T follicular helper cell (primary cell): Measurements from ENCODE around the gene BRD7.

ENCODE experiments used
- DNase-seq: peaks from one replicate; pipeline ENCODE4 v3.0.0-alpha.2; 2020; ENCODE audit warnings: low read depth

The BRD7 gene

GRCh38 chr16:50303605-50304466 is 65.0 kb downstream of the BRD7 start:
- no peak for DNase-seq

- DNase-seq = no peak
Measured at GRCh38 chr16:50303041-50303604, 65.7 kb downstream of the BRD7 start.

DNA sequence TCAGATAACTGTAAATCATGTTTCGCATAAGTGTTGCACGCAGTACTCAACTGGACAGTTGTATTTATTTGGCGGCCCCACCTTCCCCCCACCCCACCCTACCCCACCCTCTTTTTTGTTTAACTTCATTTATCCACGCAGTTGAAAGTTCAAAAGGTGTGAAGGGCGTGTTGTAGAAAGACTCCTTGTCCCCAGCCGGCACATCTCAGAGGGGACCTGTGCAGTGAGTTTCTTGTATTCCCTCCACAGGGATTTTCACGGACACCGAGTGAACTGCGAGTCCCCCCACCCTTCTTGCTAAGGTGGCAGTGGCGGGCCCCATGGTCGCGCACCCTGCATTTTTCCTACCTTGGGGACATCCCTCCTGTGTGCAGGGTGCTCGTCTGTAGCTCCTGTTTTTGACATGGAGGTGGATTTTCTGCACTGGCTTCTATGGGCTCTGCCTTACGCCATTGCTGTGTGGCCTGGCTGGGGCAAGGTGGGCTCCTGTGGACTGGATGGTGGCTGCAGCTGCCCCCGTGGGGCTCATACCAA is 66.2 kb downstream of the BRD7 start:
- no peak for DNase-seq

DNA sequence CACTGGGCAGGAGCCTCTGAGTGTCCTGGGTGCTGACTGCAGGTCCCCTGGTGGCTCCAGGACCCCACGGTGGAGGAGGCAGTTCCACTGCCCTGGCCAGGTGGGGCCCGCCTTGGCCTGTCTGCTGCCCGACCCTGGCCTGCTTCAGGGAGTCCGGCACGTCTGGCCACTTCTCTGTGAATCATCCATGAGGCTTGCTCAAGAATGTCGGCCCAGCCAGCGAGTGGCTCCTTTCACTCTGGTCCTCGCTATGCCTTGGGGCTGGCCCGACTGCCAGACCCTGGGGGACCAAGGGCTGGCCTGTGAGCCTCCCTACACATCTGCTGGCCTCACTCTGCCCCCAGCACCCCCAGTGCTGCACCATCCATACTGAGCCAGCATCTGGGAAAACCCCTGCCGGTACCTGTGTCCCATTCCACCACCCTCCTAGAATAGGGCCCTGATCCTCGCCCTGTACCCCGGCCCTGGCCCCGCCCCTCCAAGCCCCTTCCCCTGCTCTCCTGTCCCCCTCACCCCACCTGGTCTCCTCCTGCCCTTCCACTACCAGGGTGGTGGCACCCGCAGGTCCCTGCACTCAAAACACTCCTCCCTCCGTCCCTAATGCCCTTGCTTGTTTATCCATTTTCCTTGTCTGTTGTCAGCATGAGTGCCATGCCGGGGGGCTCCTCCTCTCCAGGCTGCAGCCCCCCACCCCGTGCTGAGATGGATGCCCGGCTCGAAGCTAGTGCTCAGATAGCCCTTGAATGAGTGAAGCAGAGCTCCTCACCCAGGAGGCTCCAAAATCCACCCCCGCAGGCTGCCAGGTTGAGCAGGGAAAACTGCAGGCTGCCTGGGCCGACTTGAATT is 66.9 kb downstream of the BRD7 start:
- DNase-seq = no peak

DNA sequence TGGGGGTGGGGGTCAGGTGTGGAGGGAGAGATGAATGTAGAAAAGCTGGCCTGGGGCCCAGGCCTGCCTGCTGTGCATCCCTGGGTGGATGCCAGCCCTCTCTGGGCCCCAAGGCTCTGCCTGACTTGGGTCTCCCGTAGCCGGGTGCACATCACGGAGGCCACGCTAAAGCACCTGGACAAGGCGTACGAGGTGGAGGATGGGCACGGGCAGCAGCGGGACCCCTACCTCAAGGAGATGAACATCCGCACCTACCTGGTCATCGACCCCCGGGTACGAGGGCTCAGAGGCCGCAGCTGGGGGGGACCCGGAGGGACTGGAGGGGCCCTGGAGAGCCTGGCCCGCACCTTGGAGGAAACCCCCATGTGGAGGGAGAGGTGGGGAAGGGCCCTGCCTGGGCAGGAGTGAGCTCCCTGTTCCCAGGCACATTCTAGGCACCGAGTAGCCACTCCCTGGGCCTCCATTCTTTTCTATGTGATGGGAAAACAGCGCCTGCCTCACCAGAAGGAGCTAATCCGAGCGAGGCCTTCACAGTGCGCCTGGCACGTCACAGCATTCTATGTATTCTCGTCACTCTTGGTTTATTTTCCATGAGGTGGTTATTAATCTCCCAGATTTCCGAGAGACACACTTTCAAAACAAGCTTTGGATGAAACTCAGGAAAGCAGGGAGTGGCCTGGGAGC is 67.7 kb downstream of the BRD7 start:
- DNase-seq = no peak

DNA sequence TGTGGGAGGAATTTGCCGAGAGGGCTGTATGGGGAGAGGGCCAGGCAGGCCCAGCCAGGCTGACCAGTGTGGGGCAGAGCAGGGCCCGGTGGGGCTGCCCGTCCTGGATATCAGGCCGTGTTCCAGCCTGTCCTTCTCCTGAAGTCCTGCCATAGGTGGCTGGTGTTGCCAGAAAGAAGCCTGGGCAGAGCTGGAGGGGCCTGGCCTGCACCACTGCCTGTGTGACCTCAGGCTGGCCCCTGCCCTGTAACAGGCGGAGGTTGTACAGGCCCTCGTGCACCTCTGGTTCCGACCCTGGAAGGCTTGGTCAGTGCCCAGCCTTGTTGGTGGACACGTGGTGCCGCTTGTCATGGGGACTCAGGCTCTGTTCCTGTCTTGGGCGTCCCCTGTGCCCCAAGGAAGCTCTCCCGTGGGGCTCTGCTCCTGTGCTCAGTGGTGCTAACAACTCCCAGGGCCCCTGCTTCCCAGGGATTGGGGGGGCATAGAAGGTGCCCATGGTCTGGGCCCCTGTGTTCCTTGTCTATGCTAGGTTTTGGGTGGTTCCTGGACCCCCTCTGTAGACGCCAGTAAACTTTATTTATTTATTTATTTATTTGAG is 69.2 kb downstream of the BRD7 start:
- no peak for DNase-seq

DNA sequence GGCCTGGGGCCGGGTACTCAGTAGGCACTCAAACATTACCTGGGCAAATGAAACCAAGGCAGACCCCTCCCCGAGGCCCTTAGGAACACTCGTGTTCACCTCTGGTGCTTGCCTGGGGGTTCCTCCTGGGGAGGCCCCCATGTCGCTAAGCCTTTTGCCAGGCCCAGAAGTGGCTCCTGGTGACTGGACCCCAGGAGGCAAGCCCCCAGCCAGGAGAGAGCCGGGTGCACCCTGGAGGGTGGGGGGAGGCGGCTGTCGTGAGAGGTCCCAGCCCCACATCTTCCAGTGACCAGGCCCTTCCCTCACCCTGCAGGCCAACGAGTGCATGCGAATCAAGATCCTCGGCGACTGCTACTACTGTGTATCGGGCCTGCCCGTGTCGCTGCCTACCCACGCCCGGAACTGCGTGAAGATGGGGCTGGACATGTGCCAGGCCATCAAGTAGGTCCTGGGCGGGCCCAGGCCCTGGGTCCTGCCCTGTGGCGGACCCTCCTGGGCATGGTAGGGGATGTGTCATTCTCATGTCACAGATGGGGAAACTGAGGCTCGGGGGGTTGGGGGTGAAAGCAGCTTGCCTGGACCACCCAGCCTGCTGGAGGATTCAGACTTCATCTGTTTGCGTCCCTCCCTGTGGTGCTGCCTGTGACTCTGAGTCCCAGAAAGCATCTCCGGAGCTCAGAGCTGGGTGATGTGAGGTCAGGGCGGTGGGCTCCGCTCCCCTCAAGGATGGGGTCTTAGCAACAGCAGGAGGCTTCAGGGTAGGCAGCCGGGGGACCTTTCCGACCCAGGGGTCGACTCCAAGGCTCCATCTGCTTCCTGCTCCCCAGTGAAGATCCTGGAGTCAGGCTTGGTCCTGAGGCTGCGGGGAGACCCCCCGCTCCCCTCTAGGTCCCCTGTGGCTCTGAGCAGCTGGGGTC is 69.9 kb downstream of the BRD7 start:
- DNase-seq = no peak

DNA sequence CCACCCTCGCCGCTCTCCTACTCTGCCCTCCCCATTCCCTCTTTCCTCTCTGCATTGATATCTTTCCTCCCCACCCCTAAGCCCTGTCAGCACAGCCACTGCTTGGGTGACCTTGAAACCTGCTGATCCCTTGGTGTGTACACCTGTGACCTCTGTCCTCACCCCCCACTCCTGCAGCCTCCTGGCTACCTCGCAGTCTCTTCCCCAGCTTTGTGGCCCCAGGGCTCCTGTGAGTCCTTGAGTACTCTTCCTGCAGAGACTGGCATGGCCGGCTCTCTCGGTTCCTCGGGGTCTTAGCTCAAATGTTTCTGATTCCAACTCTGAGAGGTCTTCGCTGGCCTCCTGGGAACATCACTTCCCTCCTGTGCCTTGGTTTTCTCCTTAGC is 70.7 kb downstream of the BRD7 start:
- DNase-seq = no peak

GRCh38 chr16:50297301-50298074 is 71.3 kb downstream of the BRD7 start:
- DNase-seq = no peak

- no peak for DNase-seq
Measured at GRCh38 chr16:50296807-50297206, 72.0 kb downstream of the BRD7 start.

- no peak for DNase-seq
Measured at GRCh38 chr16:50295541-50296132, 73.2 kb downstream of the BRD7 start.

GRCh38 chr16:50294955-50295354 is 73.8 kb downstream of the BRD7 start:
- no peak for DNase-seq

DNA sequence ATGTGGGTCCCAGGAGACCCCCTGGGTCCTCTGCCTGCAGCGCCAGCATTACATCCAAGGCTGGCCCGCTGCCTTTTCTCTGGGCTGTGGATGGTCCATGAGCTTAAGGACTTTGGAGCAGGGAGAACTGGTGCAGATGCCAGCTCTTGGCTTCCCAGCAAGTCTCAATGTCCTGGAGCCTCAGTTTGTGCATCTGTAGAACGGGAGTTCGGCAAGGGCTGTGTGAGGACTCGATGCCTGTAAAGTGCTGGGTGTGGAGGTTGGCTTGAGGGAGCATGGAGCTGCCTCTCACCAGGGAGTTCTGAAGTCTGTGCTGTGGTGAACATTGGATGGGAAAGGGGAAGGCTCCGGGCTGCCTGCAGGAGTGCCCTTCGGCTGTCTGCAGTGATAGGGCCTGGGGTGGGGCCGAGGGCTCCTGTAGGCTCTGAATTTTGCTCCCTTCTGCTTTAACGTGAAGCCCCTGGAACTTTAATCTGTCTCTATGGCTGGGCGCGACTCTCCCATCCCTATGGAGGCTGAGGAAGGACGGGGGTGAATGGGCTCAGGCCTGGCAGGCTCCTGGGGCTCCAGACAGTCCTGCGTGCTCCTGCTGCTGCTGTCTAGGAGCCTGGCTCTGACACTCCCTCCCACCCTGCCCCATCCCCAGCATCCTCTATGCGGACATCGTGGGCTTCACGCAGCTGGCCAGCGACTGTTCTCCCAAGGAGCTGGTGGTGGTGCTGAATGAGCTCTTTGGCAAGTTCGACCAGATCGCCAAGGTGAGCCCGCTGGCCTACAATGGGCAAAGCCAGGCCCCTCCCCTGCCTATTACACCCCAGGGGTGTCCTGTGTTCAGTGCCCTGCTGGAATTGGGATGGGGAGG is 74.6 kb downstream of the BRD7 start:
- no peak for DNase-seq

GRCh38 chr16:50293041-50293783 is 75.6 kb downstream of the BRD7 start:
- no peak for DNase-seq

GRCh38 chr16:50292566-50292948 is 76.2 kb downstream of the BRD7 start:
- no peak for DNase-seq

- no peak for DNase-seq
Measured at GRCh38 chr16:50291719-50292565, 76.8 kb downstream of the BRD7 start.

DNA sequence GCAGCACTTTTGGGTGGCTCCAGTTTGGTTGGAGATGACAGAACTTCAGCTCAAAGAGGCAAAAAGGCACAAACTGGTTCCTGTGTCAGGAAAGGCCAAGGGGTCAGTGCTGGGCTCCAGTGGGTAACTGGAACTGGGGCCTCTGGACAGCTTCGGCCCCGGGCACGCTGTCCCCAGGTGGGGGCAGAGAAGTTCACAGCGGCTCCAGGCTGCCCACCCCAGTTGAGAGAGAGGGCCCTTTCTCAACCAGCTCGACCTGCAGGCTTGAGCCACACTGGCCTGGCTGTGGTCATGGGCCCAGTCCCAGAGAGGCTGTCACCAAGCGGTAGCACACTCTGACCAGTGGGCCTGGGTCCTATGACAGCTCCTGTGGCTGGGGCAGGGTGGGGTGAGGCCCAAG is 77.9 kb downstream of the BRD7 start:
- no peak for DNase-seq
